NB4 (cell line): ENCODE results near the gene FOXD4L6.
"Not testable (repeated sequence)": the region's sequence is repeated elsewhere in the genome, so short reads cannot be mapped to it uniquely, and the experiment has no call there.

Experiments used
- POLR2A ChIP-seq: IDR thresholded peaks from 2 replicates; pipeline ENCODE4 v1.6.1; 2011; ENCODE audit warnings: mild to moderate bottlenecking; ENCODE audit not compliant: insufficient read length; ENCODE audit errors: extremely low read depth
- TF ChIP-seq, protein P1 (sequence below): IDR thresholded peaks from one replicate; pipeline ENCODE4 v1.5.1; 2012; ENCODE audit warnings: low read depth, low read length
- TF ChIP-seq, protein P2 (sequence below): IDR thresholded peaks from 2 replicates; pipeline ENCODE4 v1.6.1; 2011; ENCODE audit warnings: low read depth, low read length

DNA sequence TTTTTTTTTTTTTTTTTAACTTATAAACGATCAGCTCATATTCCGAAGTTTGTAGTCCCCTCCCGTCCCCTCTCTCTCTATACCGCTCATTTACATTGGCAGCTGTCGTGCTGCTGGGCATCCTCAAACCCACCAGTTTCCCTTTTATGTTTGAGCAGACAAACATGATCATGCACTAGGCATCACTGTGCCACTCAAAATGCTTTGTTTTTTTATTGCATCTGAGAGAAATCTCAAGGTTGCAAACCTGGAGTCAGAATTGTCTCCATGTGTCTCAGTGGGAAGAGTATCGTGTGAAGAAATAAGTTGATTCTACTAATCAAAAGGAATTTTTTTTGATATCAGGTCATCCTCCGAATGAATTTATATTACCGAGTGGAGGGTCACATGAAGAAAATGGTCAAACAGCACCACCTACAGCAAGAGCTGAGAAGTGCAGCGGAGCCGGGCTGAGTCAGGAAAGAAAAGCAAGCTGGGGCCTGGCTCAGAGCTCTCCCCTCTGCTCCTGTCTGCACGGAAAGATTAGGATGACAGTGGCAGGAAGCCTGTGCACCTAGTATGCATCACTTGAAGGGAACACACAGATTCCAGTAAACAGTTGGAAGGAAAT is 39.9 kb downstream of the FOXD4L6 start:
- TF ChIP-seq, protein P1, sequence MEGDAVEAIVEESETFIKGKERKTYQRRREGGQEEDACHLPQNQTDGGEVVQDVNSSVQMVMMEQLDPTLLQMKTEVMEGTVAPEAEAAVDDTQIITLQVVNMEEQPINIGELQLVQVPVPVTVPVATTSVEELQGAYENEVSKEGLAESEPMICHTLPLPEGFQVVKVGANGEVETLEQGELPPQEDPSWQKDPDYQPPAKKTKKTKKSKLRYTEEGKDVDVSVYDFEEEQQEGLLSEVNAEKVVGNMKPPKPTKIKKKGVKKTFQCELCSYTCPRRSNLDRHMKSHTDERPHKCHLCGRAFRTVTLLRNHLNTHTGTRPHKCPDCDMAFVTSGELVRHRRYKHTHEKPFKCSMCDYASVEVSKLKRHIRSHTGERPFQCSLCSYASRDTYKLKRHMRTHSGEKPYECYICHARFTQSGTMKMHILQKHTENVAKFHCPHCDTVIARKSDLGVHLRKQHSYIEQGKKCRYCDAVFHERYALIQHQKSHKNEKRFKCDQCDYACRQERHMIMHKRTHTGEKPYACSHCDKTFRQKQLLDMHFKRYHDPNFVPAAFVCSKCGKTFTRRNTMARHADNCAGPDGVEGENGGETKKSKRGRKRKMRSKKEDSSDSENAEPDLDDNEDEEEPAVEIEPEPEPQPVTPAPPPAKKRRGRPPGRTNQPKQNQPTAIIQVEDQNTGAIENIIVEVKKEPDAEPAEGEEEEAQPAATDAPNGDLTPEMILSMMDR, result not testable (repeated sequence)
- TF ChIP-seq POLR2A, result not testable (repeated sequence)
- TF ChIP-seq, protein P2, sequence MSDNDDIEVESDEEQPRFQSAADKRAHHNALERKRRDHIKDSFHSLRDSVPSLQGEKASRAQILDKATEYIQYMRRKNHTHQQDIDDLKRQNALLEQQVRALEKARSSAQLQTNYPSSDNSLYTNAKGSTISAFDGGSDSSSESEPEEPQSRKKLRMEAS, result not testable (repeated sequence)
